CD8-positive, alpha-beta memory T cell (primary cell): Measurements from ENCODE around the gene GLIPR2. TPM values are rescaled to one million over a fixed set of nuclear protein-coding genes. Genes with fewer than 3 reads are reported as not detected.

ENCODE experiments used
- CTCF ChIA-PET: fragments of 350-600 bp; sonication (Branson Sonifier 250); formaldehyde crosslinking; loops from one replicate; lab custom pipeline; 2021; ENCODE audit warnings: antibody characterized with exemption; lab: Charles Lee
- POLR2A ChIA-PET: fragments of 350-600 bp; sonication (Branson Sonifier 250); formaldehyde crosslinking; loops from one replicate; lab custom pipeline; 2021; ENCODE audit warnings: antibody characterized with exemption; lab: Charles Lee
- DNase-seq, 5 donors: peaks; one replicate each; pipeline versions ENCODE4 v3.0.0 to v3.0.0-alpha.2; 2020 to 2022; ENCODE audit warnings: mixed read lengths in 1 of 5
- H3K27ac ChIP-seq: one replicate; pipeline ENCODE4 v1.7.0; 2013; ENCODE audit warnings: low read depth, mild to moderate bottlenecking, low read length, moderate library complexity
- H3K27me3 ChIP-seq: 2 replicates; pipeline ENCODE4 v1.7.0; 2013; ENCODE audit warnings: low read length, mild to moderate bottlenecking; ENCODE audit not compliant: insufficient read depth, poor library complexity, severe bottlenecking
- H3K36me3 ChIP-seq: 2 replicates; pipeline ENCODE4 v1.7.0; 2013; ENCODE audit warnings: mild to moderate bottlenecking, low read length, moderate library complexity; ENCODE audit not compliant: insufficient read depth
- H3K4me1 ChIP-seq: 2 replicates; pipeline ENCODE4 v1.7.0; 2013; ENCODE audit warnings: mild to moderate bottlenecking, low read length, moderate library complexity; ENCODE audit not compliant: insufficient read depth
- H3K4me3 ChIP-seq: 2 replicates; pipeline ENCODE4 v1.7.0; 2013; ENCODE audit warnings: mild to moderate bottlenecking, low read length
- H3K9me3 ChIP-seq: 2 replicates; pipeline ENCODE4 v1.7.0; 2013; ENCODE audit warnings: mild to moderate bottlenecking, low read length
- H3K27ac Mint-ChIP-seq, 8 donors: one replicate each; pipeline ENCODE4 v1.8.0; 2020 to 2021; ENCODE audit warnings: mixed read lengths in 8 of 8, mild to moderate bottlenecking in 6 of 8, inconsistent platforms in 3 of 8, moderate library complexity in 3 of 8
- H3K27me3 Mint-ChIP-seq, 2 donors: one replicate each; pipeline ENCODE4 v1.8.0; 2020 to 2021; ENCODE audit warnings: mixed read lengths in 2 of 2, mild to moderate bottlenecking in 1 of 2, moderate library complexity in 1 of 2
- H3K36me3 Mint-ChIP-seq, 3 donors: one replicate each; pipeline ENCODE4 v1.8.0; 2020 to 2021; ENCODE audit warnings: mixed read lengths in 3 of 3, inconsistent platforms in 1 of 3, mild to moderate bottlenecking in 1 of 3
- H3K4me1 Mint-ChIP-seq, 3 donors: one replicate each; pipeline ENCODE4 v1.8.0; 2020 to 2021; ENCODE audit warnings: mixed read lengths in 3 of 3, inconsistent platforms in 1 of 3, mild to moderate bottlenecking in 1 of 3
- H3K4me3 Mint-ChIP-seq, 7 donors: one replicate each; pipeline ENCODE4 v1.8.0; 2020 to 2021; ENCODE audit warnings: mixed read lengths in 7 of 7, mild to moderate bottlenecking in 6 of 7, moderate library complexity in 4 of 7, inconsistent platforms in 2 of 7
- H3K9me3 Mint-ChIP-seq, 5 donors: one replicate each; pipeline ENCODE4 v1.8.0; 2020 to 2022; ENCODE audit warnings: mixed read lengths in 5 of 5, mild to moderate bottlenecking in 3 of 5, moderate library complexity in 2 of 5, inconsistent platforms in 1 of 5
- polyA plus RNA-seq: library from polyadenylated mRNA; unstranded; fragments of 300-500 nt; fragmentation: Illumina TruSeq; gene quantifications from one replicate; pipeline ENCODE4 v1.2.3, GENCODE V29; 2021
- total RNA-seq, 2 experiments: library from RNA; stranded (reverse); gene quantifications; one replicate each; pipeline ENCODE4 v1.2.3, GENCODE V29; 2021

The GLIPR2 gene
- total and polyA plus RNA-seq, 3 experiments from 2014 or later = 17.1 to 139 (median 17.5) TPM

DNA sequence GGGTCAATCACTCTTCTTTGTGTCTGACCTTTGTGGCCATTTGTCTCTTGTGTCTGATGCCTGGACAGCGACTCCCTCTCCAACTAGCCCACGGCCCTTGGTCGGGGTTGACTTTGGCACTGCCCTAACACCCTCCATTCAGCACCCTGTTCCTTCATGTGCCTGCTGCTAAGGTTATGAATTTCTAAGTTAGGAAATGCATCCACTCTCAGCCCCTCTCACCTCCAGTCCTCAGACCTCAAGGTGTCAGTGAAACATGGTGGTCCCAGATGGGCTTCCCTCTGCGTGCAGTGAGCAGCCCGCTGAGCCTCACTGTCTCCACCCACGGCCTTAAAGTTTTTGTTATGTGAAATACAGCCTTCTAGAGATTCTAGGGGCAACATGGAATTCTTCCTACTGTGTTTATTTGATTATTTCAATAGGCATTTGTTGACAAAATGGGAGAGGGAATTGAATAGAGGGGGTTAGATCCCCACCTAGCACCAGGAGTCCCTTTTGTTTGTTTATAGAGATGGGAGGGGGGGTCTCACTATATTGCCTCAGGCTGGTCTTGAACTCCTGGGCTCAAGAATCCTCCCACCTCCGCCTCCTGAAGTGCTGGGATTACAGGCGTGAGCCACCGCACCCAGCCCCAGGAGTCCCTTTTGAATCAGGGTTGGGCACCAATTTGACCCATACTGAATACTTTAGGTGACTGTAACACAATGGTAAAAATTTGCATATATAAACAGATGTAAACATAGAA lies 1.6 kb upstream of the GLIPR2 start:
- Mint-ChIP-seq H3K27me3 (no peaks in the 10 kb centered on the region), H3K27ac (peak overlapping the region in 5 of 8 donors; percentile 17 to 88 (median 69)), H3K36me3 (peaks cover 0 to 7% (median 0%) of the 10 kb centered on the region in 3 donors), H3K4me1 (peaks cover 33 to 39% (median 37%) of the 10 kb centered on the region in 3 donors), H3K4me3 (peak overlapping the region; percentile 12 to 93 (median 79)), H3K9me3 (peaks cover 0 to 1% (median 0%) of the 10 kb centered on the region in 5 donors)
- H3K27me3 ChIP-seq = no peaks in the 10 kb centered on the region
- ChIA-PET POLR2A (no interaction called here), CTCF (interaction anchor here (6.2 kb wide), 1 partner anchor 32 kb away, joined by 65 read pairs; the partner anchor contains the start of gene CCIN)
- no peak overlapping the region for H3K4me3 ChIP-seq
- no peak overlapping the region for H3K27ac ChIP-seq
- no peaks in the 10 kb centered on the region for H3K9me3 ChIP-seq
- H3K4me1 ChIP-seq = peaks cover 37% of the 10 kb centered on the region
- H3K36me3 ChIP-seq = no peaks in the 10 kb centered on the region
- DNase-seq = no peak

DNA sequence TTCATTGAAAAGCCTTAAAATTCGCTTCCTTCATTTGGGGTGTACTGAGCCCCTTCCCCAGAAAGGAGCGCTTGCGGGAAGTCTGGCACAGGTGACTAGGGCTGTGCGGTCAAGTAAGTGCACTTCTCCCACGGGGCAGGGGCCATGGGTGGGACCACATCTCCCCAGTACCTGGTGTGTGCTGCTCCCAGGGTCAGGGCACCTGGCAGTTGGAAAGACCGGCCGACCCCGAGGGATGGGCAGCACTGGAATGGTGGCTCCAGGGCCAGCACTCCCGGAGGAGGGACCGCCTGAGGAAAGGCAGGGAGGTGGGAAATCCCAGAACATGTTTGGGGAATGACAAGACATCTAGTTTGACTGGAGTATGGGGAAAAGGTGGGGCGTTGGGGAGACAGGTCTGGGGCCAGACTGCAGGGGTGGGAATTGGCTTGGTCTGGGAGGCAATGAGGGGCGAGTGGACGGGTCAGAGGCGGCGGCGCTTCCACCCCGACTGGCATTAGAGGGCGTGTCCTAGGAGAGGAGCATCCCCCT lies 727 bp upstream of the GLIPR2 start:
- ChIA-PET POLR2A (interaction anchor here (0.9 to 2.4 kb wide), 4 partner anchors 11 to 55 kb away, joined by 3 to 12 read pairs (median 9); partner anchors contain the start of gene CLTA), CTCF (interaction anchor here (0.9 to 6.2 kb wide), 7 partner anchors 9 to 43 kb away, joined by 3 to 65 read pairs (median 8); partner anchors contain the start of gene CCIN)
- no peak for DNase-seq
- H3K27me3 Mint-ChIP-seq = no peaks in the 10 kb centered on the region
- Histone ChIP-seq H3K9me3 (no peaks in the 10 kb centered on the region), H3K4me3 (peak overlapping the region; percentile 86), H3K27me3 (no peaks in the 10 kb centered on the region), H3K27ac (peak overlapping the region; percentile 69), H3K36me3 (no peaks in the 10 kb centered on the region), H3K4me1 (peaks cover 46% of the 10 kb centered on the region)
- peak overlapping the region; percentile 61 to 94 (median 84) for H3K27ac Mint-ChIP-seq
- peak overlapping the region; percentile 75 to 93 (median 79) for H3K4me3 Mint-ChIP-seq
- H3K4me1 Mint-ChIP-seq = peaks cover 42 to 48% (median 46%) of the 10 kb centered on the region in 3 donors
- H3K36me3 Mint-ChIP-seq = peaks cover 0 to 7% (median 0%) of the 10 kb centered on the region in 3 donors
- peaks cover 0 to 1% (median 0%) of the 10 kb centered on the region in 5 donors for H3K9me3 Mint-ChIP-seq

DNA sequence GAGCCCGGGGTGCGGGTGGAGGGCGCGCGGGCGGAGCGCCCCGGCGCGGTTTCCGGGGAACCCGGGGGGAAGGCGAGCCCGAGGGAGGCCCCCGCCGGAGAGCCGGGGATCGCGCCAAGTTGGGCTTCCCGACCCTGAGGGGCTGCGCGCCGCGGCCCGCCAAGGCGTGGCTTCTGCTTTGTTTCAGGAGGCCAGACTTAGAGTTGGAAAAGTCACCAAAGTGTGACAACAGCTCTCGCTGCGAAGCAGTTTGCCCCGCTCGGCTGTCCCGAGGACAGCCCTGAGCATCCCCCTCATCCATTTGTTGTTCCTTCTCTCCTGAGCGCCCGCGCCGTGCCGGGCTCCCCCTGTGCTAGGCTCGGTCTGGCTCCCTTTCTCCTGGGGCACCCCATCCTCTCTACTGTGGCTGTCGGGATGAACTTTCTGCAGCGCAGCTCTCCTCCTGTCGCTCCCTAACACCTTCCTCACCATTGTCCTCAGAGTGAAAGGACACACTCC lies 410 bp downstream of the GLIPR2 start:
- H3K27me3 ChIP-seq = no peaks in the 10 kb centered on the region
- H3K36me3 ChIP-seq = no peaks in the 10 kb centered on the region
- Mint-ChIP-seq H3K4me1 (peaks cover 52 to 59% (median 57%) of the 10 kb centered on the region in 3 donors), H3K27ac (peak overlapping the region; percentile 85 to 99 (median 98)), H3K9me3 (peaks cover 0 to 1% (median 0%) of the 10 kb centered on the region in 5 donors), H3K4me3 (peak overlapping the region; percentile 87 to 99 (median 96)), H3K36me3 (peaks cover 0 to 7% (median 0%) of the 10 kb centered on the region in 3 donors), H3K27me3 (no peaks in the 10 kb centered on the region)
- ChIA-PET CTCF (interaction anchor here (0.7 to 6.2 kb wide), 10 partner anchors 8 to 192 kb away, joined by 3 to 65 read pairs (median 6); partner anchors contain the start of gene CCIN), POLR2A (interaction anchor here (0.7 to 2.4 kb wide), 6 partner anchors 10 to 54 kb away, joined by 3 to 12 read pairs (median 6); partner anchors contain the start of gene CLTA)
- H3K9me3 ChIP-seq = no peaks in the 10 kb centered on the region
- H3K4me3 ChIP-seq = peak overlapping the region; percentile 86
- peak overlapping the region; percentile 69 for H3K27ac ChIP-seq
- DNase-seq = no peak
- peaks cover 57% of the 10 kb centered on the region for H3K4me1 ChIP-seq

DNA sequence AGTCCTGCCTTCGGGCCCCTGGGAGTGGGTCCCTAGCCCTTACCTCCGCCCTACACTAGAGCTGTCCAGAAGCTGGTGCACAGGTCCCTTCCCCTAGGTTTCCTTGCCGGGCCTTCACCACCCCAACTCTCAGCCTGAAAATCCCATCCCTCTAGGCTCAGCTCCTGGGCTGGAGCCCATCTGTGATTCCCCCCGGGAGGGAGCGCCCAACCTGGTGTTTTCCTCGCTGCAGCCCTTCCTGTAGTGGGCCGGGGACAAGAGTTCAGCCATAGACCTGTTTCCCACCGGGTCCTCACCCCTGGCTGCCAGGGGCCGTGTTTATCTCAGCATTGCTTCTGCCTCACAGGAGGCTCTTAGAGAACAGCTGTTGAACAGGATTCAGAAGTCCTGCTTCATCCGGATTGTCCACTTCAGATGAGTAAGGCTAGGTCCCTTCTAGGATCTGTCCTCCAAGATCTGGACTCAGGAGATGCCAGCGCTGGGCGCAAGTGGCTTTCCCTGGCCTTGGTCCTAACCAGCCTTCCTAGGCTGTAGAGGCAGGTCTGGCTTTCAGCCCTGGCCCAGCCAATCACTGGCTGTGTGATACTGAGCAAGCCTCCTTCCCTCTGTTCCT lies 965 bp downstream of the GLIPR2 start:
- no peak for DNase-seq

DNA sequence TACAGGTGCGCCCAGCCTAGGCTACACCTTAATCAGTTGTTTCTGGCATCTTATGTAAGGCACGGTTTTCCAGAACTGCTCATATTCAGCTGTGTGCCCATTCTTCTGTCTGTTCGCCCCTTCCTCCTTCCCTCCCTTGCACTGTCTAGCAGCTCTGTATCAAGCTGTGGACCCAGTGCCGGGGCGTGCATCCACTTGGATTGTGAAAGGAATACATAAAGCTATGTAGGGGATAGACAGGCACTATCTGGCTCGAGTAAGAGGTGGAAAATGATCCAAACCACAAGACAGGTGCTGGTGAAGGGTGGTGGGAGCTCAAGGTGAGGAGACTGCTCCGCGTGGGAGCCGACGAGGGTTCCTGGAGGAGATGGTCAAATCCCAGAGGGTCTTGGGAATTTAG lies 2.0 kb downstream of the GLIPR2 start:
- no peak overlapping the region for H3K4me3 ChIP-seq

More for the DNA sequence above, 965 bp downstream of the GLIPR2 start:
- H3K27me3 Mint-ChIP-seq = no peaks in the 10 kb centered on the region
- CTCF ChIA-PET = interaction anchor here (0.7 to 6.2 kb wide), 8 partner anchors 12 to 191 kb away, joined by 3 to 65 read pairs (median 8); partner anchors contain the start of gene CCIN
- H3K9me3 ChIP-seq = no peaks in the 10 kb centered on the region
- H3K4me3 ChIP-seq = peak overlapping the region; percentile 86
- peaks cover 57 to 64% (median 63%) of the 10 kb centered on the region in 3 donors for H3K4me1 Mint-ChIP-seq
- peaks cover 0 to 1% (median 0%) of the 10 kb centered on the region in 5 donors for H3K9me3 Mint-ChIP-seq
- POLR2A ChIA-PET = interaction anchor here (0.7 to 2.4 kb wide), 4 partner anchors 11 to 53 kb away, joined by 3 to 12 read pairs (median 6); partner anchors contain the start of gene CLTA
- H3K36me3 ChIP-seq = no peaks in the 10 kb centered on the region
- H3K4me3 Mint-ChIP-seq = peak overlapping the region; percentile 87 to 99 (median 96)
- H3K27ac Mint-ChIP-seq = peak overlapping the region; percentile 85 to 99 (median 98)
- H3K27ac ChIP-seq = peak overlapping the region; percentile 69
- H3K27me3 ChIP-seq = no peaks in the 10 kb centered on the region
- H3K36me3 Mint-ChIP-seq = peaks cover 0 to 8% (median 0%) of the 10 kb centered on the region in 3 donors
- peaks cover 63% of the 10 kb centered on the region for H3K4me1 ChIP-seq

DNA sequence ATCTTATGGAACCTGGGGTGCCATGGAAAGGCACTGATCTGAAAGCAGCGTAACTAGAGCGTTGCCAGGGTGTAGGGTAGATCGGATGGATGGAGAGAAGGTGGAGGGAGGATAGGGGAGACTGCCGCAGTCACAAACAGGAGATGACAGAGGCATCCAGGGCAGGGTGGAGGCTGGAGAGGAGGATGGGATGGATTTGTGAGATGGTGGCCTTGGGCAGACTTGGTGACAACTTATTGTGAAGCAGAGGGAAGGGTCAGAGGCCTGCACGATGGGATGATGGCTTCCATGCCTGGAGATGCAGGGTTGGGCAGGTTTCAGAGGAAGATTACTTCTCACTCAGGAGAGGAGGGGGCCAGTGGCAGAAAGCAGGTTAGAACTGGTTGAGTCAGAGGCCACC lies 2.4 kb downstream of the GLIPR2 start:
- peaks cover 0 to 10% (median 1%) of the 10 kb centered on the region in 3 donors for H3K36me3 Mint-ChIP-seq
- H3K4me1 Mint-ChIP-seq = peaks cover 71 to 78% (median 77%) of the 10 kb centered on the region in 3 donors
- ChIA-PET CTCF (interaction anchor here (1.3 to 6.2 kb wide), 3 partner anchors 10 to 36 kb away, joined by 4 to 65 read pairs (median 8); partner anchors contain the start of gene CCIN), POLR2A (no interaction called here)
- H3K9me3 ChIP-seq = no peaks in the 10 kb centered on the region
- H3K4me3 Mint-ChIP-seq = peak overlapping the region; percentile 87 to 99 (median 96)
- H3K4me3 ChIP-seq = no peak overlapping the region
- H3K4me1 ChIP-seq = peaks cover 77% of the 10 kb centered on the region
- no peak for DNase-seq
- no peaks in the 10 kb centered on the region for H3K27me3 ChIP-seq
- peaks cover 0 to 1% (median 0%) of the 10 kb centered on the region in 5 donors for H3K9me3 Mint-ChIP-seq
- no peak overlapping the region for H3K27ac ChIP-seq
- no peaks in the 10 kb centered on the region for H3K36me3 ChIP-seq
- H3K27me3 Mint-ChIP-seq = no peaks in the 10 kb centered on the region
- H3K27ac Mint-ChIP-seq = peak overlapping the region; percentile 76 to 99 (median 86)

More for the DNA sequence above, 2.0 kb downstream of the GLIPR2 start:
- ChIA-PET CTCF (interaction anchor here (1.3 to 6.2 kb wide), 3 partner anchors 10 to 36 kb away, joined by 4 to 65 read pairs (median 8); partner anchors contain the start of gene CCIN), POLR2A (interaction anchor here (0.6 to 2.4 kb wide), 2 partner anchors 10 to 27 kb away, joined by 5 to 12 read pairs; no protein-coding TSS in a partner anchor)
- H3K4me3 Mint-ChIP-seq = peak overlapping the region; percentile 87 to 99 (median 96)
- peaks cover 67 to 74% (median 73%) of the 10 kb centered on the region in 3 donors for H3K4me1 Mint-ChIP-seq
- peaks cover 0 to 9% (median 1%) of the 10 kb centered on the region in 3 donors for H3K36me3 Mint-ChIP-seq
- H3K9me3 Mint-ChIP-seq = peaks cover 0 to 1% (median 0%) of the 10 kb centered on the region in 5 donors
- H3K27ac ChIP-seq = no peak overlapping the region
- H3K27me3 Mint-ChIP-seq = no peaks in the 10 kb centered on the region
- no peaks in the 10 kb centered on the region for H3K36me3 ChIP-seq
- no peaks in the 10 kb centered on the region for H3K9me3 ChIP-seq
- no peak for DNase-seq
- no peaks in the 10 kb centered on the region for H3K27me3 ChIP-seq
- peak overlapping the region; percentile 76 to 99 (median 86) for H3K27ac Mint-ChIP-seq
- peaks cover 73% of the 10 kb centered on the region for H3K4me1 ChIP-seq
